Esophagus (tissue), 2 donors: ENCODE results near the gene VSIG10L2. TPM values are rescaled to one million over a fixed set of nuclear protein-coding genes. Genes with fewer than 3 reads are reported as not detected.

ENCODE experiments used
- H3K27ac ChIP-seq, 2 donors: one replicate each; pipeline ENCODE4 v1.5.1; 2013; ENCODE audit warnings: low read depth in 2 of 2, mild to moderate bottlenecking in 2 of 2, inconsistent platforms in 1 of 2, low read length in 1 of 2, moderate library complexity in 1 of 2
- H3K27me3 ChIP-seq, 2 donors: one replicate each; pipeline ENCODE4 v1.6.1; 2013; ENCODE audit warnings: low read length in 2 of 2, control low read depth in 1 of 2, mild to moderate bottlenecking in 1 of 2; ENCODE audit not compliant: insufficient read depth in 2 of 2, control insufficient read depth in 1 of 2
- H3K36me3 ChIP-seq, 2 donors: one replicate each; pipeline ENCODE4 v1.6.1; 2013; ENCODE audit warnings: low read length in 1 of 2; ENCODE audit not compliant: control insufficient read depth in 2 of 2, insufficient read depth in 2 of 2
- H3K4me1 ChIP-seq, 2 donors: one replicate each; pipeline ENCODE4 v1.6.1; 2013; ENCODE audit warnings: low read length in 1 of 2; ENCODE audit not compliant: control insufficient read depth in 2 of 2, insufficient read depth in 2 of 2
- H3K4me3 ChIP-seq, 2 donors: one replicate each; pipeline ENCODE4 v1.5.1; 2013; ENCODE audit warnings: low read length in 2 of 2, mild to moderate bottlenecking in 2 of 2, low read depth in 1 of 2, moderate library complexity in 1 of 2
- H3K9me3 ChIP-seq, 2 donors: one replicate each; pipeline ENCODE4 v1.6.1; 2013; ENCODE audit warnings: mild to moderate bottlenecking in 2 of 2, low read depth in 1 of 2, low read length in 1 of 2, moderate library complexity in 1 of 2; ENCODE audit not compliant: control insufficient read depth in 2 of 2, insufficient read depth in 1 of 2
- WGBS, 2 donors: extraction: QIAGEN DNeasy Blood & Tissue Kit; methylation state at CpG; one replicate each; pipeline ENCODE4 v1.1.7; 2013; 5-methylcytosine and 5-hydroxymethylcytosine counted together
- polyA plus RNA-seq, 2 donors: library from polyadenylated mRNA; stranded (reverse); fragments of 200-250 nt; gene quantifications; one replicate each; pipeline ENCODE4 v1.2.3, GENCODE V29; 2013
- donor health status: healthy with polysubstance abuse.
- donor health status: Bipolar disorder and iron deficiency.

VSIG10L2 gene
- polyA plus RNA-seq, 2 donors, result 0.59 to 0.86 TPM

GRCh38 chr11:125926682-125927081 lies 19.2 kb upstream of the VSIG10L2 start:
- Histone ChIP-seq H3K27ac (no peak overlapping the region), H3K4me1 (no peaks in the 10 kb centered on the region), H3K36me3 (no peaks in the 10 kb centered on the region), H3K9me3 (no peaks in the 10 kb centered on the region), H3K27me3 (no peaks in the 10 kb centered on the region), H3K4me3 (no peak overlapping the region)
- 90 to 92% methylated on average over 12 of the region's 12 CpGs for WGBS, 2 donors

- H3K27me3 ChIP-seq, result no peaks in the 10 kb centered on the region
- no peak overlapping the region for H3K27ac ChIP-seq
- H3K4me1 ChIP-seq, result no peaks in the 10 kb centered on the region
- WGBS, 2 donors, result 77 to 80% methylated on average over 8 to 9 of the region's 9 CpGs
- no peaks in the 10 kb centered on the region for H3K9me3 ChIP-seq
- H3K36me3 ChIP-seq, result no peaks in the 10 kb centered on the region
- H3K4me3 ChIP-seq, result no peak overlapping the region
Measured at GRCh38 chr11:125929445-125930075, 16.3 kb upstream of the VSIG10L2 start.

DNA sequence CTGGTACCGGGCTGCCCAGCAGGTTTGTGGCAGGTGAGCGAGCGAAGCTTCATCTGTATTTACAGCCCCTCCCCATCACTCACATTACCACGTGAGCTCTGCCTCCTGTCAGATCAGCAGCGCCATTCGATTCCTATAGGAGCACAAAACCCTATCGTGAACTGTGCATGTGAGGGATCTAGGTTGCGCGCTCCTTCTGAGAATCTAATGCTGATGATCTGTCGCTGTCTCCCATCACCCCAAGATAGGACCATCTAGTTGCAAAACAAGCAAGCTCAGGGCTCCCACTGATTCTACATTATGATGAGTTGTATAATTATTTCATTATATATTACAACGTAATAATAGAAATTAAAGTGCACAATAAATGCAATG lies 15.8 kb upstream of the VSIG10L2 start:
- Histone ChIP-seq H3K36me3 (no peaks in the 10 kb centered on the region), H3K27ac (no peak overlapping the region), H3K4me3 (no peak overlapping the region), H3K27me3 (no peaks in the 10 kb centered on the region), H3K9me3 (no peaks in the 10 kb centered on the region), H3K4me1 (no peaks in the 10 kb centered on the region)
- WGBS, 2 donors, result 89 to 90% methylated on average over 11 of the region's 11 CpGs

DNA sequence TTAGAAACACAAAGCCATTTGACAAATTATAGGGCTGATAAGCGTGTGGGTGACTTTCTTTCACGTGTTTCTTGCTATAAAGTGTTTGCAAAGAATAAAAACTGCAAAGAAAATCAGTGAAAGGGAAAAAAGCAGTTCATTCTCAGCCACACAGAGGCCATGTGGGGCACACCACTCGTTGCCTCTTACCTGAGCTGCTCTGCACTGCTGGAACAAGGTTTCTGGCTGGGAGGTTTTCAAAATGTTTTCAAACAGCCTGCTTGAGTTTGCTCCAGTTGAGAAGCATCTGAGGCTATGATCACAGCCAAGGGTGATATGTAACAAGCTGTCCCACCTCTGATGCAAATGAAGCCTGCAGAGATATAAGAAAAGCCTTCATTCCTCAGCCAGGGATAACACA lies 14.7 kb upstream of the VSIG10L2 start:
- H3K4me3 ChIP-seq, result no peak overlapping the region
- H3K36me3 ChIP-seq, result no peaks in the 10 kb centered on the region
- 71% methylated on average over 3 of the region's 3 CpGs for WGBS, 2 donors

DNA sequence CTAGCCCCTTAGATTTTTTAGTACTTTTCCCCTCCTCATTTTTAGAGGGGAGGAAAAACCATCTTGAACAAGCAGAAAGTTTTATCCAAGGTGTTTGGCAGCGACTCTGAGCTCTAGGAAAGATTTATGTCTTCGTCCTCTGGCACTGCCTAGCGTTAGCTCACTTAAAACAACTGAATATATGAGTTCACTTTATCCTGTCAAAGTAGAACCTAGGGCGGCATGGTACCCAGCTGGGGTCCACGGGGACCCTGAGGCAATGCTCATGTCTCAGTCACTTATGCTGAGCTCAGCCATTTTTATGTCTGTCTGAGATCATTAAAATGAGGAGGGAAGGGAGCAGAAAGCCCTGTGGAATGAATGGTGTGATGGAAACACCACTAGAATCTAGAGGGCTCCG lies 14.2 kb upstream of the VSIG10L2 start:
- no peaks in the 10 kb centered on the region for H3K4me1 ChIP-seq
- H3K4me3 ChIP-seq, result no peak overlapping the region
- H3K36me3 ChIP-seq, result no peaks in the 10 kb centered on the region
- WGBS, 2 donors, result 66 to 73% methylated on average over 6 of the region's 6 CpGs
- H3K9me3 ChIP-seq, result no peaks in the 10 kb centered on the region
- H3K27ac ChIP-seq, result no peak overlapping the region
- H3K27me3 ChIP-seq, result no peaks in the 10 kb centered on the region

More for the DNA sequence above, 14.7 kb upstream of the VSIG10L2 start:
- Histone ChIP-seq H3K27ac (no peak overlapping the region), H3K4me1 (no peaks in the 10 kb centered on the region), H3K9me3 (no peaks in the 10 kb centered on the region), H3K27me3 (no peaks in the 10 kb centered on the region)

DNA sequence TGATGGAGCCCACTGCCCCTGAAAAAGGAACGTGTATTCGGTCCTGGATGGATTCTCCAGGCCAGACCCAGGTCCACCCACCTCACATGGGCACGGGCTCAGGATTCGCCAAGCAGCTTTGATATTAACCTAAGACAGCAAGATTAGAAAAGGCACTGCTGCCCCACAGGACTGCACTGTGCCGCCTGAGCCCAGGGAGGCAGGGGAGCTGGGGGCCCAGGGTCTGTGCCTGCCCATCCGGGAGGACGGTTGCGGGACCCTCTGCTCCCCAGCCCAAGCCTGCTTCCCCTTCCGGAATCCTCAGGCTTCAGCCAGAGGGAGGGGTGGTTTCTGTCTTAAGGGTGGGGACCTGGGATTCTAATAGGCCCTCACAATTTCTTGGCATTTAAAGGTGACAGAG lies 13.5 kb upstream of the VSIG10L2 start:
- Histone ChIP-seq H3K27ac (no peak overlapping the region), H3K36me3 (no peaks in the 10 kb centered on the region), H3K4me1 (no peaks in the 10 kb centered on the region), H3K27me3 (no peaks in the 10 kb centered on the region), H3K9me3 (no peaks in the 10 kb centered on the region), H3K4me3 (no peak overlapping the region)
- 85% methylated on average over 9 of the region's 9 CpGs for WGBS, 2 donors

- H3K27me3 ChIP-seq, result no peaks in the 10 kb centered on the region
- no peak overlapping the region for H3K27ac ChIP-seq
- H3K4me1 ChIP-seq, result no peaks in the 10 kb centered on the region
- WGBS, 2 donors, result 69% methylated on average over 12 of the region's 12 CpGs
- H3K36me3 ChIP-seq, result no peaks in the 10 kb centered on the region
- H3K9me3 ChIP-seq, result no peaks in the 10 kb centered on the region
- H3K4me3 ChIP-seq, result no peak overlapping the region
Measured at GRCh38 chr11:125933030-125933813, 12.6 kb upstream of the VSIG10L2 start.

- Histone ChIP-seq H3K4me1 (peaks cover 0 to 2% of the 10 kb centered on the region in 2 donors), H3K27me3 (no peaks in the 10 kb centered on the region), H3K4me3 (no peak overlapping the region), H3K9me3 (no peaks in the 10 kb centered on the region), H3K36me3 (no peaks in the 10 kb centered on the region), H3K27ac (no peak overlapping the region)
- WGBS, 2 donors, result 91 to 95% methylated on average over 8 of the region's 8 CpGs
Measured at GRCh38 chr11:125934473-125934872, 11.4 kb upstream of the VSIG10L2 start.

GRCh38 chr11:125935056-125935455 lies 10.8 kb upstream of the VSIG10L2 start:
- no peaks in the 10 kb centered on the region for H3K9me3 ChIP-seq
- H3K27me3 ChIP-seq, result no peaks in the 10 kb centered on the region
- H3K27ac ChIP-seq, result no peak overlapping the region
- H3K4me3 ChIP-seq, result no peak overlapping the region
- peaks cover 0 to 2% of the 10 kb centered on the region in 2 donors for H3K4me1 ChIP-seq
- no peaks in the 10 kb centered on the region for H3K36me3 ChIP-seq
- 95 to 100% methylated on average over 2 of the region's 2 CpGs for WGBS, 2 donors
